ENCODE data around the gene ZRSR2. TPM values are rescaled to one million over a fixed set of nuclear protein-coding genes. Genes with fewer than 3 reads are reported as not detected.

ZRSR2 gene
- total and polyA plus RNA-seq, 10 of the 15 experiments (the other 5 are each of a cell fraction or from before 2014, with no cell fraction given) = 8.8 to 34.1 (median 15.6) TPM

DNA sequence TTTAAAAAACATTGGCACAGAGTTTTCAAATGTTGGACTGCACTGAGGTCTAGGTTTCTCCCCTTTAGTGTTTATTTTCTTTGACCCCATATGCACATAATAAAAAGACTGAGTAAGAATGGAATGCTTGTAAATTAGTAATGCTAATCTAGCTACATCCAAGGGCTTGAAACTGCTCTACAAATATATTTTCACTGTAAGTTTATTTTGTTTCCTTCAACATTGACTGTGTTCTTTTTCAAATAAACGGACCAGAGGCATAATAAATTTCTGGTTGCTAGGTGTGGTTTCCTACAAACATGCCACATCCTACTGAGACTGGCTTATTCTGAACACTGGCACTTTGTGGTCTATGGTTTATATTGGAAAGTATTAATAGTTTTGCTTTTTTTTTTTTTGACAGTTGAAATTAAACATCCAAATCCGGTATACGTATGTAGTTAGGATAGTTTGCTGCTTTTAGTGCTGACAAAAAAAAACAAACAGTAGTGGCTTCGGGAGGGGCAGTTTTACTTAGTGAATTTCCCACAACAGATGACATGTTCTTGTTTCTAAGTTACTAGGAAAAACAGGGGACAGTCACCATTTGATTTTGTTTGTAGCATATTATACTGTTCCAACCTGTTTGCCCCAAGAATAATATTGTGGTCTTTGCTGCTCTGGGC, 39.0 kb upstream of the ZRSR2 start:
- DNase-seq (ENCODE audit: low read depth, low spot score) = no peak

DNA sequence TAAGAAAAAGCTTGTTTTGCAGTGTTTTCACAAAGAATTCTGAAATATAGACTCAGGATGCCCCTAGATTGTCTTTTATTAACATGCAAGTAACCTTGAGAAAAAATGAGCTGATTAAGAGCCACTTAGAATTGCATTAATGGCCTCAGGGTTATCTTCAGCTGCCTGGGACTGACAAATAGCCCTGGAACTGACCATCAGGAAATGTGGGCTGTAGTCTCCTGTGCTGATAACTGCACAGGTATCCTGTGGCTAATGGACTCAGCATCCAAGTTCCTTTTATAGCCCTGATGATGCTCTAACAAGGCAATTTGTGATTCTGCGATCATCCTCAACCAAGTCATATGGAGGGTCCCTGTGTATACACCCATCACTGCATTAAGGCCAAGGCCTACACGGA, 35.2 kb upstream of the ZRSR2 start:
- Histone ChIP-seq H3K4me1 (ENCODE audit: control insufficient read depth, insufficient read depth, low read length) (peaks cover 5% of the 10 kb centered on the region), H3K4me3 (no peak overlapping the region), H3K27me3 (replicated peaks in 1 of 2; ENCODE audit: control insufficient read depth in 2 of 2, insufficient read depth in 2 of 2, low read length in 1 of 2) (no peaks in the 10 kb centered on the region), H3K9ac (ENCODE audit: control insufficient read depth, insufficient read depth, low read length) (no peak overlapping the region), H3K36me3 (ENCODE audit: control insufficient read depth in 2 of 2, insufficient read depth in 2 of 2, low read length in 1 of 2) (no peaks in the 10 kb centered on the region), H4K20me1 (ENCODE audit: control insufficient read depth, insufficient read depth) (no peaks in the 10 kb centered on the region), H3K79me2 (ENCODE audit: control insufficient read depth, insufficient read depth, low read length) (no peaks in the 10 kb centered on the region), H3K4me2 (ENCODE audit: control insufficient read depth, insufficient read depth) (no peak overlapping the region), H3K27ac (ENCODE audit: control insufficient read depth, insufficient read depth) (no peak overlapping the region), H3K9me3 (replicated peaks; ENCODE audit: control insufficient read depth, insufficient read depth, low read length) (no peaks in the 10 kb centered on the region), H2AFZ (ENCODE audit: control insufficient read depth, low read depth, low read length) (no peak overlapping the region)
- POLR2A ChIA-PET = no interaction called here
- RAD21 ChIA-PET (ENCODE audit: unreplicated experiment) = no interaction called here
- BruUV-seq (replicated peaks) = no TSS peak
- DNase-seq (ENCODE audit: low read depth, low spot score) (no peak), FAIRE-seq (no peak), ATAC-seq (no peak)
- 62% methylated on average over 2 of the region's 2 CpGs for WGBS (ENCODE audit: insufficient coverage, insufficient replicate concordance, low lambda C conversion rate, missing lambda C conversion rate)
- intact Hi-C loops (cut with micrococcal nuclease; ENCODE audit: unreplicated experiment) (no loop called here), in situ Hi-C loops (cut with MboI) (no loop called here)
- CTCF ChIA-PET = no interaction called here
- SMC1A ChIA-PET (ENCODE audit: uncharacterized antibody, unreplicated experiment) = interaction anchor here (0.8 to 1.0 kb wide), 2 partner anchors 17 to 235 kb away, joined by 3 read pairs; partner anchors contain the start of gene CA5B
- TF ChIP-seq MYC (IDR thresholded peaks at IDR 0.05; ENCODE audit: insufficient read depth, insufficient read length, insufficient replicate concordance, low read length, severe bottlenecking) (no peak), NFXL1 (IDR thresholded peaks at IDR 0.05; ENCODE audit: borderline replicate concordance) (no peak), RELA (IDR thresholded peaks at IDR 0.05; ENCODE audit: borderline replicate concordance, partially characterized antibody) (no peak), DPF2 (IDR thresholded peaks at IDR 0.05) (no peak)
- TF ChIP-seq, protein P1, sequence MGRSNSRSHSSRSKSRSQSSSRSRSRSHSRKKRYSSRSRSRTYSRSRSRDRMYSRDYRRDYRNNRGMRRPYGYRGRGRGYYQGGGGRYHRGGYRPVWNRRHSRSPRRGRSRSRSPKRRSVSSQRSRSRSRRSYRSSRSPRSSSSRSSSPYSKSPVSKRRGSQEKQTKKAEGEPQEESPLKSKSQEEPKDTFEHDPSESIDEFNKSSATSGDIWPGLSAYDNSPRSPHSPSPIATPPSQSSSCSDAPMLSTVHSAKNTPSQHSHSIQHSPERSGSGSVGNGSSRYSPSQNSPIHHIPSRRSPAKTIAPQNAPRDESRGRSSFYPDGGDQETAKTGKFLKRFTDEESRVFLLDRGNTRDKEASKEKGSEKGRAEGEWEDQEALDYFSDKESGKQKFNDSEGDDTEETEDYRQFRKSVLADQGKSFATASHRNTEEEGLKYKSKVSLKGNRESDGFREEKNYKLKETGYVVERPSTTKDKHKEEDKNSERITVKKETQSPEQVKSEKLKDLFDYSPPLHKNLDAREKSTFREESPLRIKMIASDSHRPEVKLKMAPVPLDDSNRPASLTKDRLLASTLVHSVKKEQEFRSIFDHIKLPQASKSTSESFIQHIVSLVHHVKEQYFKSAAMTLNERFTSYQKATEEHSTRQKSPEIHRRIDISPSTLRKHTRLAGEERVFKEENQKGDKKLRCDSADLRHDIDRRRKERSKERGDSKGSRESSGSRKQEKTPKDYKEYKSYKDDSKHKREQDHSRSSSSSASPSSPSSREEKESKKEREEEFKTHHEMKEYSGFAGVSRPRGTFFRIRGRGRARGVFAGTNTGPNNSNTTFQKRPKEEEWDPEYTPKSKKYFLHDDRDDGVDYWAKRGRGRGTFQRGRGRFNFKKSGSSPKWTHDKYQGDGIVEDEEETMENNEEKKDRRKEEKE (IDR thresholded peaks at IDR 0.05) = no peak

More for the DNA sequence above, 39.0 kb upstream of the ZRSR2 start:
- in situ Hi-C loops (cut with MboI) = no loop called here
- H3K9ac ChIP-seq (ENCODE audit: control insufficient read depth, insufficient read depth, low read length) = no peak overlapping the region
- ATAC-seq (peak; percentile 56), FAIRE-seq (peak; percentile 74)
- WGBS (ENCODE audit: insufficient coverage, insufficient replicate concordance, low lambda C conversion rate, missing lambda C conversion rate) = 36% methylated on average over 4 of the region's 4 CpGs
- no peaks in the 10 kb centered on the region for H3K36me3 ChIP-seq (ENCODE audit: control insufficient read depth in 2 of 2, insufficient read depth in 2 of 2, low read length in 1 of 2)
- no peak overlapping the region for H2AFZ ChIP-seq (ENCODE audit: control insufficient read depth, low read depth, low read length)
- H3K4me1 ChIP-seq (ENCODE audit: control insufficient read depth, insufficient read depth, low read length) = peaks cover 5% of the 10 kb centered on the region
- H4K20me1 ChIP-seq (ENCODE audit: control insufficient read depth, insufficient read depth) = no peaks in the 10 kb centered on the region
- H3K9me3 ChIP-seq (replicated peaks; ENCODE audit: control insufficient read depth, insufficient read depth, low read length) = no peaks in the 10 kb centered on the region
- SMC1A ChIA-PET (ENCODE audit: uncharacterized antibody, unreplicated experiment) = interaction anchor here (1.2 to 2.1 kb wide), 2 partner anchors 12 to 16 kb away, joined by 3 to 10 read pairs; no protein-coding TSS in a partner anchor
- H3K27me3 ChIP-seq (replicated peaks in 1 of 2; ENCODE audit: control insufficient read depth in 2 of 2, insufficient read depth in 2 of 2, low read length in 1 of 2) = no peaks in the 10 kb centered on the region
- CTCF ChIA-PET = interaction anchor here (3.0 kb wide), 1 partner anchor 12 kb away, joined by 20 read pairs; the partner anchor contains the start of gene CA5B
- intact Hi-C loops (cut with micrococcal nuclease; ENCODE audit: unreplicated experiment) = no loop called here
- BruUV-seq (replicated peaks) = no TSS peak
- no peaks in the 10 kb centered on the region for H3K79me2 ChIP-seq (ENCODE audit: control insufficient read depth, insufficient read depth, low read length)
- H3K27ac ChIP-seq (ENCODE audit: control insufficient read depth, insufficient read depth) = no peak overlapping the region
- POLR2A ChIA-PET = no interaction called here
- H3K4me3 ChIP-seq = no peak overlapping the region
- H3K4me2 ChIP-seq (ENCODE audit: control insufficient read depth, insufficient read depth) = no peak overlapping the region
- no peak for TF ChIP-seq RCOR1 (conservative IDR thresholded peaks at IDR 0.05; ENCODE audit: low read depth, low read length)
- TF ChIP-seq POLR2AphosphoS5 (IDR thresholded peaks at IDR 0.05; ENCODE audit: low read length) = no peak
- TF ChIP-seq, protein P2, sequence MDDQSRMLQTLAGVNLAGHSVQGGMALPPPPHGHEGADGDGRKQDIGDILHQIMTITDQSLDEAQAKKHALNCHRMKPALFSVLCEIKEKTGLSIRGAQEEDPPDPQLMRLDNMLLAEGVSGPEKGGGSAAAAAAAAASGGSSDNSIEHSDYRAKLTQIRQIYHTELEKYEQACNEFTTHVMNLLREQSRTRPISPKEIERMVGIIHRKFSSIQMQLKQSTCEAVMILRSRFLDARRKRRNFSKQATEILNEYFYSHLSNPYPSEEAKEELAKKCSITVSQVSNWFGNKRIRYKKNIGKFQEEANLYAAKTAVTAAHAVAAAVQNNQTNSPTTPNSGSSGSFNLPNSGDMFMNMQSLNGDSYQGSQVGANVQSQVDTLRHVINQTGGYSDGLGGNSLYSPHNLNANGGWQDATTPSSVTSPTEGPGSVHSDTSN (IDR thresholded peaks at IDR 0.05; ENCODE audit: insufficient replicate concordance, low read depth, low read length) = no peak
- no peak for TF ChIP-seq POLR2AphosphoS2 (IDR thresholded peaks at IDR 0.05; ENCODE audit: low read depth, low read length)
- TF ChIP-seq RELA (IDR thresholded peaks at IDR 0.05; ENCODE audit: borderline replicate concordance, partially characterized antibody) = no peak
- TF ChIP-seq CEBPB (IDR thresholded peaks at IDR 0.05; ENCODE audit: borderline replicate concordance in 1 of 2, low read depth in 2 of 2, low read length in 2 of 2) = no peak
- TF ChIP-seq SREBF1 (IDR thresholded peaks at IDR 0.05; ENCODE audit: low read length) = no peak
- no peak for TF ChIP-seq GABPA (IDR thresholded peaks at IDR 0.05; ENCODE audit: low read depth)
- RAD21 ChIA-PET (ENCODE audit: unreplicated experiment) = no interaction called here
